Measurements from ENCODE around the gene TRAPPC3L. TPM values are rescaled to one million over a fixed set of nuclear protein-coding genes. Genes with fewer than 3 reads are reported as not detected.

TRAPPC3L gene
- total and polyA plus RNA-seq, 9 of the 15 experiments (the other 6 are each of a cell fraction or from before 2014, with no cell fraction given): not detected

GRCh38 chr6:116562614-116563013 is 17.1 kb upstream of the TRAPPC3L start (continued):
- TF ChIP-seq ZNF655 (CRISPR knock-in tag; IDR thresholded peaks at IDR 0.05): no peak
- no peak for TF ChIP-seq FOXJ2 (tag; IDR thresholded peaks at IDR 0.05)
- TF ChIP-seq ZNF551 (CRISPR knock-in tag; IDR thresholded peaks at IDR 0.05): no peak
- TF ChIP-seq BRF2 (IDR thresholded peaks at IDR 0.05; ENCODE audit: borderline replicate concordance, insufficient read depth, insufficient read length): no peak
- no peak for TF ChIP-seq PTBP1 (IDR thresholded peaks at IDR 0.05; ENCODE audit: low read depth, low read length)
- TF ChIP-seq ZFP30 (CRISPR knock-in tag; IDR thresholded peaks at IDR 0.05; ENCODE audit: borderline replicate concordance): no peak
- TF ChIP-seq E2F3 (CRISPR knock-in tag; IDR thresholded peaks at IDR 0.05): no peak
- no peak for TF ChIP-seq MNT (conservative IDR thresholded peaks at IDR 0.05)
- no peak for TF ChIP-seq ZNF347 (CRISPR knock-in tag; IDR thresholded peaks at IDR 0.05; ENCODE audit: low read depth)
- TF ChIP-seq ZNF707 (CRISPR knock-in tag; conservative IDR thresholded peaks at IDR 0.05): no peak
- no peak for TF ChIP-seq ZNF395 (CRISPR knock-in tag; IDR thresholded peaks at IDR 0.05)
- TF ChIP-seq TSHZ1 (CRISPR knock-in tag; IDR thresholded peaks at IDR 0.05): no peak
- no peak for TF ChIP-seq HDAC6 (IDR thresholded peaks at IDR 0.05; ENCODE audit: low read depth, low read length)
- TF ChIP-seq UBTF (IDR thresholded peaks at IDR 0.05; ENCODE audit: borderline replicate concordance in 1 of 2, low read depth in 2 of 2, low read length in 2 of 2): no peak
- no peak for TF ChIP-seq KAT2B (IDR thresholded peaks at IDR 0.05; ENCODE audit: low read depth, low read length)
- TF ChIP-seq ZNF586 (CRISPR knock-in tag; conservative IDR thresholded peaks at IDR 0.05): no peak
